Thymus (tissue), 11 donors: ENCODE data around the gene C13orf46. TPM values are rescaled to one million over a fixed set of nuclear protein-coding genes. Genes with fewer than 3 reads are reported as not detected.

Experiments used
- DNase-seq, 9 donors: peaks; one replicate each; pipeline ENCODE4 v3.0.0-alpha.2; 2013; ENCODE audit warnings: low spot score in 9 of 9, low read depth in 6 of 9, missing footprints in 1 of 9
- H3K27ac ChIP-seq, 2 donors: one replicate each; pipeline ENCODE4 v1.5.1; 2013; ENCODE audit warnings: control low read depth in 1 of 2, low read depth in 1 of 2, low read length in 1 of 2, mild to moderate bottlenecking in 1 of 2, moderate library complexity in 1 of 2
- H3K27me3 ChIP-seq, 2 donors: one replicate each; pipeline ENCODE4 v1.5.1; 2013; ENCODE audit warnings: low read length in 1 of 2; ENCODE audit not compliant: control insufficient read depth in 2 of 2, insufficient read depth in 1 of 2
- H3K36me3 ChIP-seq, 2 donors: one replicate each; pipeline ENCODE4 v1.5.1; 2013; ENCODE audit warnings: low read length in 1 of 2, mild to moderate bottlenecking in 1 of 2, moderate library complexity in 1 of 2; ENCODE audit not compliant: control insufficient read depth in 2 of 2, insufficient read depth in 2 of 2
- H3K4me1 ChIP-seq, 2 donors: one replicate each; pipeline ENCODE4 v1.5.1; 2013; ENCODE audit warnings: low read length in 2 of 2; ENCODE audit not compliant: control insufficient read depth in 2 of 2, insufficient read depth in 2 of 2
- H3K4me3 ChIP-seq, 2 donors: one replicate each; pipeline ENCODE4 v1.5.1; 2013; ENCODE audit warnings: low read length in 2 of 2, control low read depth in 1 of 2, mild to moderate bottlenecking in 1 of 2
- H3K9me3 ChIP-seq, 2 donors: one replicate each; pipeline ENCODE4 v1.5.1; 2013; ENCODE audit warnings: low read length in 1 of 2, mild to moderate bottlenecking in 1 of 2; ENCODE audit not compliant: control insufficient read depth in 2 of 2, insufficient read depth in 1 of 2
- WGBS: extraction: QIAGEN DNeasy Blood & Tissue Kit; methylation state at CpG from one replicate; pipeline ENCODE4 v1.1.7; 2013; 5-methylcytosine and 5-hydroxymethylcytosine counted together
- polyA plus RNA-seq: library from polyadenylated mRNA; stranded (reverse); fragments of 200-250 nt; gene quantifications from one replicate; pipeline ENCODE4 v1.2.3, GENCODE V29; 2013
- total RNA-seq: library from RNA; stranded (reverse); fragments of 120-200 nt; gene quantifications from one replicate; pipeline ENCODE4 v1.2.4, GENCODE V29; 2013
- donor health status: healthy.

C13orf46 gene
- total and polyA plus RNA-seq, 2 donors, result 0.05 to 1.1 TPM

- DNase-seq, result no peak
Observed at GRCh38 chr13:113947311-113948033, 26.4 kb downstream of the C13orf46 start.

DNA sequence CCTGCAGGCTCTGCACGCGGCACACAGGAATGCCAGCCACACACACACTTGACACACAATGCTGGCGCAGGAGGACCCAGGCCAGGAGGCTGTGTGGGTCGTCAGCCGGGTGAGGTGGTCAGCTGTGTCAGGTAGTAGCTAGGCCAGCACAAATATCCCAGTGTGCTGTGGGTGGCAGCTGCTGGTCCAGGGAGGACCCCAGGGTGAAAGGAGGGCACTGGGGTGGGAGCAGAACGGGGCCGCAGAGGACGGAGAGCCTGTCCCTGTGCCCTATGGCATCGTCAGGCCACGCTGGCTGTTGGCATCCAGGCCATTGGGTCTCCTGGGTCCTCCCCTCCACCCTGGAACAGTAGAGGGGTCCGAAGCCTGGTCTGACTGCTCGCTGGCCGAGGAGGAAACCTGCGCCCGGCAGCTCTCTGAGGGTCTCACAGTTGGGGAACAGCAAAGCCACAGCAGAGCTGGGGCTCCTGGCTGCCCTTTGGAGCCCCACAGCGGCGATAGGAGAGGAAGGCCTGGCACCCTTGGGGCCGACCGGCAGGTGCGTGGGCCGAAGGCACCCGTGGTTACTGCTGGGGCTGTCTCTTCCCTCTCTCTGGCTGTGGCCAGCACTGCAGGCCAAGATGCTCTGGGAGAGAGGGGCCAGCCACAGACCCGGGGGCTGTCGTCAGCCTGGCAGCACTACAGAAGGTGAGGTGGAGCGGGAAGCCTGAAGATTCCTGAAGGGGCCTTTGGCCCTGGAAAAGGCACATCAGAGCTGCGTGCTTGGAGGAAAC is 27.3 kb downstream of the C13orf46 start:
- no peak for DNase-seq
- Histone ChIP-seq H3K27me3 (peaks cover 0 to 11% of the 10 kb centered on the region in 2 donors), H3K27ac (no peak overlapping the region), H3K9me3 (peaks cover 0 to 4% of the 10 kb centered on the region in 2 donors), H3K4me3 (no peak overlapping the region), H3K36me3 (no peaks in the 10 kb centered on the region), H3K4me1 (peaks cover 0 to 6% of the 10 kb centered on the region in 2 donors)
- WGBS, result 93% methylated on average over 26 of the region's 26 CpGs

More at GRCh38 chr13:113947311-113948033, 26.4 kb downstream of the C13orf46 start:
- Histone ChIP-seq H3K27ac (no peak overlapping the region), H3K27me3 (peaks cover 0 to 10% of the 10 kb centered on the region in 2 donors), H3K9me3 (peaks cover 0 to 5% of the 10 kb centered on the region in 2 donors), H3K4me3 (no peak overlapping the region), H3K36me3 (no peaks in the 10 kb centered on the region), H3K4me1 (peaks cover 0 to 6% of the 10 kb centered on the region in 2 donors)
- 81% methylated on average over 17 of the region's 17 CpGs for WGBS

DNA sequence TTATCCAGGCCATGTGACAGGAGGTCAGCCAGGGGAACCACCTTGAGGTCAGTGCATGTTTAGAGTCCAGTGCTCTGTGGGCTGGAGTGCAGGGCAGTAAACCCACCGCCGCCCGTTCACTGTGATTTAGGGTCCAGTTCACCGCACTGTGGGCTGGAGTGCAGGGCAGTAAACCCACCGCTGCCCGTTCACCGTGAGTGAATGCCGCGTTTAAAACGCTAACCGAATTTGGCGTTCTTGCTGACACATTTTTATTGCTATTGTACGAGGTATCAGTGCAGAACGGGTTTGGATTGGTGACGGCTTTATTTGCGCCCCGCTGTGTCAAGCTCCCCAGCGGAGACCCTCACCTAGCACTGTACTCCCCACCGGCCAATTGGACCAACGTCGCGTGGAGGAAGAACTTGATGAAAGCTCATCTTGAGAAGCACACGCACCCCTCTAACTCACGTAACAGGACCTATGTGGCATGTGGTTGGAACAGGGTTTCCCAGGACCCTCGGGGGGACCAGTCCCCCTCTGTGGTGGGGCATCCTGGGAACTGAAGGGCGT is 27.9 kb downstream of the C13orf46 start:
- DNase-seq, result no peak
- Histone ChIP-seq H3K9me3 (peaks cover 0 to 4% of the 10 kb centered on the region in 2 donors), H3K27me3 (peaks cover 0 to 6% of the 10 kb centered on the region in 2 donors), H3K4me3 (no peak overlapping the region), H3K4me1 (peaks cover 0 to 1% of the 10 kb centered on the region in 2 donors), H3K36me3 (no peaks in the 10 kb centered on the region), H3K27ac (no peak overlapping the region)
- WGBS, result 92% methylated on average over 26 of the region's 26 CpGs

GRCh38 chr13:113943821-113944565 is 29.9 kb downstream of the C13orf46 start:
- no peaks in the 10 kb centered on the region for H3K36me3 ChIP-seq
- H3K27me3 ChIP-seq, result peaks cover 0 to 7% of the 10 kb centered on the region in 2 donors
- no peak overlapping the region for H3K27ac ChIP-seq
- no peaks in the 10 kb centered on the region for H3K4me1 ChIP-seq
- WGBS, result 97% methylated on average over 19 of the region's 19 CpGs
- H3K4me3 ChIP-seq, result no peak overlapping the region
- DNase-seq, result no peak
- H3K9me3 ChIP-seq, result peaks cover 0 to 4% of the 10 kb centered on the region in 2 donors

- no peak for DNase-seq
- no peak overlapping the region for H3K4me3 ChIP-seq
- H3K4me1 ChIP-seq, result no peaks in the 10 kb centered on the region
- peaks cover 0 to 4% of the 10 kb centered on the region in 2 donors for H3K9me3 ChIP-seq
- H3K36me3 ChIP-seq, result no peaks in the 10 kb centered on the region
- H3K27ac ChIP-seq, result no peak overlapping the region
- WGBS, result 96% methylated on average over 23 of the region's 23 CpGs
- peaks cover 0 to 13% of the 10 kb centered on the region in 2 donors for H3K27me3 ChIP-seq
Observed at GRCh38 chr13:113942591-113943103, 31.2 kb downstream of the C13orf46 start.

DNA sequence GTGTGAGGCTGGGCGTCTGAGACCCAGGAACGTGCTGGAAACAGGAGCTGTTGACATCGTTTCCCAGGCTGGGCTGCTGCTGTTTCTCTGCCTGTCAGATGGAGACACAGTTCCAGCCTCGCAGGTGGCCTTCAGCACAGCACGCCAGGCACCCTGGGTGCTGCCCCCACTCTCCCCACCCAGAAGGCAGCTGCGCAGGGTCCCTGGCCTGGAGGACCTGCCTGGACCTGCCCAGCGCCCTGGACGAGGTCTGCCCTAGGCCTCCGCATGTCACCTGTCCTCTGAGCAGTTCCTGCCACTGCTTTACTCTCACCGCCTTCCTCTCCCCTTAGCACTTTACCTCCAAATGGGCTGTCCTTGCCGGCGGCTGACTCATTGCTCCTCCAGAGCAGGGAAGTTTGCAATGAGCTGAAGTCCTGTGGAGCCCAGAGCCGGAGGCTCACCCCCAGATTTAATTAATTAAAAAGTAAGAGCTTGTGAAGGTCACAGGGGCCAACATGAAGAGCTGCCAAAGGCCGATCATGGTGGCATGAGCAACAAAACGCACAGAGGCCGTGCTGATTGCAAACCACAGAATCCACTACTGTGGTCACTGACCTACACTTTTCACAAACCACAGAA is 32.2 kb downstream of the C13orf46 start:
- H3K4me3 ChIP-seq, result no peak overlapping the region
- peaks cover 0 to 13% of the 10 kb centered on the region in 2 donors for H3K27me3 ChIP-seq
- H3K9me3 ChIP-seq, result peaks cover 0 to 4% of the 10 kb centered on the region in 2 donors
- no peak overlapping the region for H3K27ac ChIP-seq
- no peak for DNase-seq
- no peaks in the 10 kb centered on the region for H3K36me3 ChIP-seq
- WGBS, result 80% methylated on average over 16 of the region's 16 CpGs
- no peaks in the 10 kb centered on the region for H3K4me1 ChIP-seq

DNA sequence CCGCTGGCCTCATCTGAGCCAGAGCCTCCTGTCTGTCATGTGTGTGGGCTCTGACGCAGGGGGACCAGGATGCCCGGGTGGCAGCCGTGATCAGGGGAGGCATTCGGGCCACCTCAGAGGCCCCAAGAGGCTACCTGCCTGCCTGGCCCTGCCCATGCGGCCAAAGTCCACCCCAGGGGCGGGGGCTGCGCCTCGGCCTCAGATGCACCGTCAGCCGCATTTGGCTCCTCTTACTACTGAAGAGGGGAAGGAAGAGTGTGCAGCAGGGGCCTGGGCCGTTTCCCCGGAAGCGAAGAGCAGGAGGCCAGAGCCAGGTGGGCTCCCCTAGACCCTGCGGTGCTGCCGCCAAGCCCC is 34.0 kb downstream of the C13orf46 start:
- Histone ChIP-seq H3K4me1 (no peaks in the 10 kb centered on the region), H3K9me3 (peaks cover 1 to 4% of the 10 kb centered on the region in 2 donors), H3K36me3 (no peaks in the 10 kb centered on the region), H3K27ac (no peak overlapping the region), H3K27me3 (peaks cover 0 to 29% of the 10 kb centered on the region in 2 donors), H3K4me3 (no peak overlapping the region)
- DNase-seq, result no peak
- WGBS, result 78% methylated on average over 16 of the region's 16 CpGs

- H3K9me3 ChIP-seq, result peaks cover 1 to 4% of the 10 kb centered on the region in 2 donors
- WGBS, result 91% methylated on average over 28 of the region's 28 CpGs
- peaks cover 0 to 35% of the 10 kb centered on the region in 2 donors for H3K27me3 ChIP-seq
- no peak for DNase-seq
- H3K27ac ChIP-seq, result no peak overlapping the region
- no peak overlapping the region for H3K4me3 ChIP-seq
- H3K4me1 ChIP-seq, result no peaks in the 10 kb centered on the region
- H3K36me3 ChIP-seq, result no peaks in the 10 kb centered on the region
Observed at GRCh38 chr13:113939129-113939943, 34.5 kb downstream of the C13orf46 start.
